Retinal pigment epithelial cell (primary cell): ENCODE data around the gene PHGDH.
A peak's percentile ranks its signal among the peaks of the same experiment; 100 is the strongest.

ENCODE experiments used
- DNase-seq: peaks from one replicate; pipeline ENCODE4 v3.0.0-alpha.2; 2010; ENCODE audit warnings: low read depth
- H3K4me3 ChIP-seq: 2 replicates; pipeline ENCODE4 v1.5.1; 2011; ENCODE audit warnings: mild to moderate bottlenecking, low read length, control low read depth, moderate library complexity
- TF ChIP-seq, protein P1 (sequence below): conservative IDR thresholded peaks from 2 replicates; pipeline ENCODE4 v1.5.1; 2011; ENCODE audit warnings: low read depth, low read length, control low read depth, inconsistent platforms

PHGDH gene

DNA sequence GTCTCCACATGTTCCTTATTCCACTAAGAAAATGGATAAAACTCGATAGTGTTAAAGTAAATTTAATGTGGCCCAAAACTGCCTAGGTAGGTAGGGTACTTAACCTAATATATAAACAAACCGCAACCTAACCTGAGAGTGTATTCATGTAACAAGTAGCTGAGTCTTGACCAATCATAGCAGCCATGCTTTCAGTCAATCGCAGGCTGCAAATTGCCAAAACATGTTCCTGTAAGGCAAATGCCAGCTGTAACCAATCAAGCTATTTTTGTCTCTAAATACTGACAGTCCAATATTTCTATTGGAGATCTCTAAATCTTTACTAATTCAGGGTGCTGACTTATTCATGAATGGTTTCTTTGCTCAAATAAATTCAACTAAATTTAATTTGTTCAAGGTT lies 60.0 kb downstream of the PHGDH start:
- DNase-seq: no peak
- H3K4me3 ChIP-seq: no peak overlapping the region
- TF ChIP-seq, protein P1, sequence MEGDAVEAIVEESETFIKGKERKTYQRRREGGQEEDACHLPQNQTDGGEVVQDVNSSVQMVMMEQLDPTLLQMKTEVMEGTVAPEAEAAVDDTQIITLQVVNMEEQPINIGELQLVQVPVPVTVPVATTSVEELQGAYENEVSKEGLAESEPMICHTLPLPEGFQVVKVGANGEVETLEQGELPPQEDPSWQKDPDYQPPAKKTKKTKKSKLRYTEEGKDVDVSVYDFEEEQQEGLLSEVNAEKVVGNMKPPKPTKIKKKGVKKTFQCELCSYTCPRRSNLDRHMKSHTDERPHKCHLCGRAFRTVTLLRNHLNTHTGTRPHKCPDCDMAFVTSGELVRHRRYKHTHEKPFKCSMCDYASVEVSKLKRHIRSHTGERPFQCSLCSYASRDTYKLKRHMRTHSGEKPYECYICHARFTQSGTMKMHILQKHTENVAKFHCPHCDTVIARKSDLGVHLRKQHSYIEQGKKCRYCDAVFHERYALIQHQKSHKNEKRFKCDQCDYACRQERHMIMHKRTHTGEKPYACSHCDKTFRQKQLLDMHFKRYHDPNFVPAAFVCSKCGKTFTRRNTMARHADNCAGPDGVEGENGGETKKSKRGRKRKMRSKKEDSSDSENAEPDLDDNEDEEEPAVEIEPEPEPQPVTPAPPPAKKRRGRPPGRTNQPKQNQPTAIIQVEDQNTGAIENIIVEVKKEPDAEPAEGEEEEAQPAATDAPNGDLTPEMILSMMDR: no peak

DNA sequence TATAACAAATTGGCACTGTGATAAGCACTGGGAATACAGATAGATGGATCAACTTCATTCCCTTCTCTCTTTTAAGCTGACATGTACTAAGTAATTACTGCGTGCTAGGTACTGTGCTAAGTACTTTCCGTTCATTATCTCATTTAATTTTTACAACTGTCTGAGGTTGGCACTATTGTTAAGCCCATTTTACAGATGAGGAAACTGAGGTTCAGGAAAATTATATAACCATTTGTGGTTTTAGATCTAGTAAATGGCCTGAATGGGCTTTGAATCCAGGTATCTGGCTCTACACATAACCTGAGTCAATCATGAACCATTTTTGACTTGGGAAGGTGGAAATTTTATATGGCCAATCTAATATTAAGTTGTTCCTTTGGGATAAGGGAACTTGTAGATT lies 60.6 kb downstream of the PHGDH start:
- no peak overlapping the region for H3K4me3 ChIP-seq
- TF ChIP-seq, protein P1: no peak
- no peak for DNase-seq

DNA sequence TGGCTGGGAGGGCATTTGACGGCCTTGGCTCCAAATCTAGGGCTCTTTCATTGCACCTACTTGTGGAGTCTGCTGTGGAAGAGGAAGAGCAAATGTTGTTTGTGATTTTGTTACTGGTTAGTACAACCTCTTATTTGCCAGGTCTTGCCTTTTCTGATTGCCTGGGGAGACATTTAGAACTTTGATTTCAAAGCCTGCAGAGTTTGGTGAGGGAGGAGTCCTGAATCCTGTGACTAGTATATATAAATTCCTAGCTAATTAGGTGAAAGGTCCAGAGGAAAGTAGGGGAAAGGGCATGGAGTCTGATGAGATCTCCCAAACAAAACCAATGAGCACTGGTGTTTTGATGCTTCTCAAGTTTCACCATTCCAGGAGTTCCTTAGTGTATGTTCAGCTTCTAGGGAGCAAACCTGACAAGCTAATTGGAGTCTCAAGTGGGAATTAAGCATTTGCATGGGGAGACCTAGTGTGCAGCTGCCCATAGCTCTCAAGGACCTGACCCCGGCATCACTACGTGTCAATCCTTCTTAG lies 62.0 kb downstream of the PHGDH start:
- TF ChIP-seq, protein P1: no peak
- H3K4me3 ChIP-seq: no peak overlapping the region
- DNase-seq: peak; percentile 72

DNA sequence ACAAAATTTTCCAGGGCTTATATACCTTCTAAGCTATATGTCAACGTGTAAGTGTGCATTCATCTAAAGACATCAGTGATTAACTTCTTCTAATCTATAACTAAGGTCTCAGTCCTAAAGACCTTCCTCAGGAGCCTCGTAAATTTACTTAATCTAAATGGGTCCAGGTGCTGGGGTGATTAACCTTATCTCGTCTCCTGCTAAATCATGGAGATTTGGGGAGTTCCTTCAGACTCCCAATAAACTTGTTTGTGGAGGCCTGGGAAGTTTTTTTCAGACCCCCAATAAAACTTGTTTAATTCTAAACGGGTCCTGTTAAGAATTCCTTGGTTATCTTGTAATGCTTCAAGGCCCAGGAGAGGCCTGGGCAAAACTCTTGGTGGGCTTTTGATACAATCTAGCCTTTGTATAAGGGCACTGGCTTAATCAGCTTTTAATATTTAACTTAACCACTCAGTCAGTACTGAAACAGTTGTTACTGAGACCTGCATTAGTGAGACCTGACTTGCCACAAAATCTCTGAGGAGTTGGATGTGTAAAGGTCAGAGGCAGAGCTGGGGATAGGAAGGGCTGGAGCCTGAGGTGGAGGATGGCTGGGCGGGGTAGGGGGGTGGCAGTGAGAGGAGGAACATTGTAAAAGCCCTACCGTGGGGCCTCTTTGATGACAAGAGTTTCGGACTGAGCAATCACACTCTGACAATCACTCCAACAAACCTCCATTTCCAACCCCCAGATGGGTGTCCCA lies 63.2 kb downstream of the PHGDH start:
- no peak for DNase-seq
- H3K4me3 ChIP-seq: no peak overlapping the region
- TF ChIP-seq, protein P1: no peak

DNA sequence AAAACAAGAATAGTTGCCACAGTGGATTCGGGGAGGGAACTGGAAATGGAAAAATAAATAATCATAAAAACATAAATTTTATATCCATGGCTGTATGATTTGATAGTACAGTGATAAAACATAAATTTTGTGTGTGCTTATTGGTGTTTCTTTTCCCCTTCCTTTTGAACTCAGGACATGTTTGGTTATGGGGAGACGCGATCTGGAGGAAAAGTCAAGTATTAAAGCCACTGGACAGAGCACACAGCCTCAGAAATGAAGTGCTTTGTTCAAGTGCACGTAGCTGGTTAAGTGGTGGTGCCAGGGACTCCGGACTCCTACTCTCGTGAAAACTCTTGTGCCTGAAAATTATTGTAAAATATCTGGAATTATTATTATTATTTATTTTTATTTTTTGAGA lies 66.6 kb downstream of the PHGDH start:
- TF ChIP-seq, protein P1: no peak
- H3K4me3 ChIP-seq: no peak overlapping the region
- DNase-seq: no peak

DNA sequence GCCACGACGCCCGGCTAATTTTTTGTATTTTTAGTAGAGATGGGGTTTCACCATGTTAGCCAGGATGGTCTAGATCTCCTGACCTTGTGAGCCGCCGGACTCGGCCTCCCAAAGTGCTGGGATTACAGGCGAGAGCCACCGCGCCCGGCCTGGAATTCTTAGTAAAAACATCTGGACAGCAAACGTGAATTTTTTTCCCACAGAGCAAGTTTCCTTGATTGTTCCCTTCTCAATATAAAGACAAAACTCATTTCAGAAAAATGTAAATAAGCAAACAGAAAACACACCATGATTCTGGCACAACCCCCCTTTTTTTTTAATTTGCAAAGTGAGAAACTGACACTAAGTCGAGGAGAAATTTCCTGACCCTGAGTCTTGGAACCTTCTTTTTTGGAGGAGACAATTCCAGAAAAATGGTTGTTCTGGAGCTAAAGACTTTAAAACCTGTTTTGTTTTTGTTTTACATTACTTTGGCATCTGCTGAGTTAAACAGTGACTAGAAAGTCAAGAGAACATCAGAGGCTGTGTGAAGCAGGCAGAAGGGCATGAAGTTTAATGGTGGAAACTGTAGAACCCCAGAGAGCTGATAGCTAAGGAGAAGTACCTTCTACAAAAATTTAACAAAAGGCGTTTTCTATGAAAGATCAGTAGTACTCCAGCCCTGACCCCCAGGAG lies 67.3 kb downstream of the PHGDH start:
- TF ChIP-seq, protein P1: no peak
- no peak for DNase-seq

More for the DNA sequence above, 67.3 kb downstream of the PHGDH start:
- H3K4me3 ChIP-seq: no peak overlapping the region
